GM12864 (cell line): ENCODE results near the gene HID1.
"Not testable (repeated sequence)": the region's sequence is repeated elsewhere in the genome, so short reads cannot be mapped to it uniquely, and the experiment has no call there.

Source experiments
- DNase-seq: peaks from one replicate; pipeline ENCODE4 v3.0.0-alpha.2; 2011; ENCODE audit warnings: low read depth
- H3K4me3 ChIP-seq: 2 replicates; pipeline ENCODE4 v1.5.1; 2011; ENCODE audit warnings: mild to moderate bottlenecking, low read depth, low read length, control low read depth
- CTCF ChIP-seq: IDR thresholded peaks from 2 replicates; pipeline ENCODE4 v1.5.1; 2011; ENCODE audit warnings: low read depth, mild to moderate bottlenecking, moderate library complexity, low read length, control low read depth, inconsistent platforms; ENCODE audit errors: missing control alignments

Gene HID1

GRCh38 chr17:75012096-75012345 is 39.5 kb upstream of the HID1 start:
- H3K4me3 ChIP-seq: peak overlapping the region; percentile 86
- no peak for DNase-seq
- TF ChIP-seq CTCF: no peak

- no peak overlapping the region for H3K4me3 ChIP-seq
- TF ChIP-seq CTCF: no peak
- DNase-seq: no peak
These were observed 39.0 kb upstream of the HID1 start for GRCh38 chr17:75011401-75012095.

GRCh38 chr17:75010683-75011400 is 38.3 kb upstream of the HID1 start:
- DNase-seq: no peak
- H3K4me3 ChIP-seq: no peak overlapping the region

GRCh38 chr17:75009139-75009724 is 36.7 kb upstream of the HID1 start:
- TF ChIP-seq CTCF: no peak
- no peak for DNase-seq
- H3K4me3 ChIP-seq: no peak overlapping the region

More at GRCh38 chr17:75010683-75011400, 38.3 kb upstream of the HID1 start:
- TF ChIP-seq CTCF: no peak

GRCh38 chr17:75008373-75008772 is 35.8 kb upstream of the HID1 start:
- no peak for TF ChIP-seq CTCF
- H3K4me3 ChIP-seq: no peak overlapping the region
- no peak for DNase-seq

GRCh38 chr17:75006653-75007052 is 34.1 kb upstream of the HID1 start:
- TF ChIP-seq CTCF: no peak
- DNase-seq: no peak

GRCh38 chr17:75006084-75006483 is 33.5 kb upstream of the HID1 start:
- not testable (repeated sequence) for H3K4me3 ChIP-seq, DNase-seq

More at GRCh38 chr17:75006653-75007052, 34.1 kb upstream of the HID1 start:
- no peak overlapping the region for H3K4me3 ChIP-seq
